GM18907 (cell line): ENCODE data around the gene LTA.

Experiments used
- ATAC-seq: cut with Tn5 transposase; IDR thresholded peaks from one replicate; pipeline ENCODE4 v1.9.1; 2021; ENCODE audit warnings: mild to moderate bottlenecking, moderate library complexity; ENCODE audit not compliant: unreplicated experiment

The LTA gene

GRCh38 chr6:31621991-31622390 lies 49.9 kb downstream of the LTA start:
- no peak for ATAC-seq

GRCh38 chr6:31622684-31623091 lies 50.6 kb downstream of the LTA start:
- no peak for ATAC-seq
